HepG2 (cell line): ENCODE measurements around the gene C3orf18. TPM values are rescaled to one million over a fixed set of nuclear protein-coding genes. Genes with fewer than 3 reads are reported as not detected.

Experiments
- CBX2 ChIP-seq, 2 experiments: fragments of 200-600 bp in 1 of 2; sonication (generic); formaldehyde crosslinking in 1 of 2; IDR thresholded peaks; 2 replicates each; pipeline versions ENCODE4 v1.7.0 to v1.8.1; 2018 to 2022; ENCODE audit warnings: low read depth in 2 of 2, low read length in 1 of 2, mild to moderate bottlenecking in 1 of 2, missing genetic modification reagents in 1 of 2
- ESRRA ChIP-seq: sonication (generic); formaldehyde crosslinking; IDR thresholded peaks from 2 replicates; pipeline ENCODE4 v1.5.1; 2020; ENCODE audit warnings: mild to moderate bottlenecking, low read depth, missing genetic modification reagents
- PAX8 ChIP-seq: sonication (generic); formaldehyde crosslinking; IDR thresholded peaks from 2 replicates; pipeline ENCODE4 v1.8.0; 2022; ENCODE audit warnings: mild to moderate bottlenecking, missing genetic modification reagents, borderline replicate concordance
- PCBP2 ChIP-seq: fragments of 200-400 bp; formaldehyde crosslinking; optimal IDR thresholded peaks from 2 replicates; pipeline ENCODE3; 2018; ENCODE audit warnings: low read length, low read depth; ENCODE audit not compliant: poor library complexity, severe bottlenecking
- PPARG ChIP-seq: conservative IDR thresholded peaks from 2 replicates; pipeline ENCODE4 v1.6.1; 2016; ENCODE audit warnings: missing biosample characterization, missing genetic modification reagents
- SP5 ChIP-seq: IDR thresholded peaks from 2 replicates; pipeline ENCODE4 v1.6.1; 2016; ENCODE audit warnings: low read depth, borderline replicate concordance
- THAP11 ChIP-seq: IDR thresholded peaks from 2 replicates; pipeline ENCODE4 v1.6.1; 2016; ENCODE audit warnings: missing biosample characterization, missing genetic modification reagents
- XRCC5 ChIP-seq: fragments of 200-400 bp; formaldehyde crosslinking; optimal IDR thresholded peaks from 2 replicates; pipeline ENCODE3; 2017; ENCODE audit warnings: mild to moderate bottlenecking, low read length
- ZMYM2 ChIP-seq: sonication (generic); formaldehyde crosslinking; IDR thresholded peaks from 2 replicates; pipeline ENCODE4 v1.8.0; 2022; ENCODE audit warnings: mild to moderate bottlenecking, missing genetic modification reagents
- ZNF235 ChIP-seq: sonication (generic); formaldehyde crosslinking; IDR thresholded peaks from 2 replicates; pipeline ENCODE4 v1.8.1; 2023; ENCODE audit warnings: mild to moderate bottlenecking, missing genetic modification reagents, borderline replicate concordance
- ZNF441 ChIP-seq: sonication (generic); formaldehyde crosslinking; IDR thresholded peaks from 2 replicates; pipeline ENCODE4 v1.7.0; 2021; ENCODE audit warnings: missing genetic modification reagents, borderline replicate concordance
- ZNF660 ChIP-seq: sonication (generic); formaldehyde crosslinking; IDR thresholded peaks from 2 replicates; pipeline ENCODE4 v1.5.1; 2020; ENCODE audit warnings: mild to moderate bottlenecking, low read depth, missing genetic modification reagents, borderline replicate concordance
- ZNF747 ChIP-seq: sonication (generic); formaldehyde crosslinking; IDR thresholded peaks from 2 replicates; pipeline ENCODE4 v1.8.1; 2023; ENCODE audit warnings: missing genetic modification reagents, mild to moderate bottlenecking, borderline replicate concordance
- polyA plus RNA-seq, 8 experiments: library from polyadenylated mRNA; depleted of rRNA in 3 of 8; stranded (reverse) in 7 of 8; unstranded in 1 of 8; fragments of >200 nt; fragmentation: Illumina TruSeq in 4 of 8; extraction: Trizol in 4 of 8; gene quantifications; 2 replicates each; pipeline versions ENCODE4 v1.2.1 to v1.2.3, GENCODE V29; 2011 to 2016; ENCODE audit warnings: low read depth in 4 of 8, missing spikeins in 1 of 8, mixed read lengths in 1 of 8; ENCODE audit not compliant: insufficient read depth in 1 of 8
- total RNA-seq, 5 experiments: library from RNA; depleted of rRNA; stranded (reverse); fragments of >200 nt; fragmentation: Illumina TruSeq; extraction: Trizol; gene quantifications; 2 replicates each; pipeline ENCODE4 v1.2.3, GENCODE V29; 2016; ENCODE audit warnings: low read depth in 1 of 5
- TF ChIP-seq, protein P1 (sequence below): sonication (generic); formaldehyde crosslinking; IDR thresholded peaks from 2 replicates; pipeline ENCODE4 v1.4.0; 2020; ENCODE audit warnings: missing genetic modification reagents
- TF ChIP-seq, protein P2 (sequence below): sonication (generic); formaldehyde crosslinking; IDR thresholded peaks from one replicate; pipeline ENCODE4 v1.5.1; 2020; ENCODE audit warnings: mild to moderate bottlenecking, missing genetic modification reagents; ENCODE audit errors: not compliant biosample characterization
- TF ChIP-seq, protein P3 (sequence below): sonication (generic); formaldehyde crosslinking; IDR thresholded peaks from 2 replicates; pipeline ENCODE4 v1.4.0; 2020; ENCODE audit warnings: missing genetic modification reagents

C3orf18 gene
- total and polyA plus RNA-seq, 2 of the 13 experiments (the other 11 are each of a cell fraction or from before 2014, with no cell fraction given) = 1.6 to 4.8 TPM

DNA sequence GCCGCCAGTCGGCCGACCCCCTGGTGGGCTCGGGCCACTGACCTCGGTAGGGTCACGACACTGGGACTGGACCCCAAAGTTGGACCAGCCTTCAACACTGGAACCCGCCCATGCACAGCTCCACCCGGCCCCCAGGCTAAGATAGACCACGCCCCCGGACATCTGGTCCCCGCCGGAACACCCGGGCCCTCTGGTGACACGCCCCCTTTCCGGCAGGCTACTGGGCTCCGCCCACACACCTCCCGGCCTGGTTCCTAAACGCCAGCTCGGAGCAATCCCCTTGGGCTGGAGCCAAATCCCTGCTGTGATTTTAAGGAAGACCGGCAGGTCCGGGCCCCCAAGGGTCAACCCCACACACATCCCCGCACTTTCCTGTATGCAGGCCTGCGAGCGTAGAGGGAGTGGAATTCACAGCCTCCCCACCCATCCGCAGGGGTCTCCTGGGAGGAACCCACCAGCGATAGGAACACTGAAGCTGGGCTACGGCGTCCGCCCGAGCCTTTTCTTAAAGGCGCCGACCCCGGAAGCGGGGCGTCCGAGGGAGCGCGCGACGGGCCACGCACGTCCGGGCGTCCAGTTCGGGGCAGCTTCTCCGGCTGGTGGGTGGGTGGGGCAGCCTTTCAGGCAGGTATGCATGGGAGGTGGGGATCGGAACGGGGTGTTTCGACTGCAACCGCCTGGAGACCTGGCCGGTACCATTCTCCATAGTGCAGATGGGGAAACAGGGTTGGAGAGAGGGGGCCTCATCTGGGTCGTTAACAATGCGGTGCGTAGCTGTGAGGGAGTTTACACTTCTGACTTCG lies 1.6 kb upstream of the C3orf18 start, which contains the start of gene HEMK1 (continued):
- TF ChIP-seq, protein P1, sequence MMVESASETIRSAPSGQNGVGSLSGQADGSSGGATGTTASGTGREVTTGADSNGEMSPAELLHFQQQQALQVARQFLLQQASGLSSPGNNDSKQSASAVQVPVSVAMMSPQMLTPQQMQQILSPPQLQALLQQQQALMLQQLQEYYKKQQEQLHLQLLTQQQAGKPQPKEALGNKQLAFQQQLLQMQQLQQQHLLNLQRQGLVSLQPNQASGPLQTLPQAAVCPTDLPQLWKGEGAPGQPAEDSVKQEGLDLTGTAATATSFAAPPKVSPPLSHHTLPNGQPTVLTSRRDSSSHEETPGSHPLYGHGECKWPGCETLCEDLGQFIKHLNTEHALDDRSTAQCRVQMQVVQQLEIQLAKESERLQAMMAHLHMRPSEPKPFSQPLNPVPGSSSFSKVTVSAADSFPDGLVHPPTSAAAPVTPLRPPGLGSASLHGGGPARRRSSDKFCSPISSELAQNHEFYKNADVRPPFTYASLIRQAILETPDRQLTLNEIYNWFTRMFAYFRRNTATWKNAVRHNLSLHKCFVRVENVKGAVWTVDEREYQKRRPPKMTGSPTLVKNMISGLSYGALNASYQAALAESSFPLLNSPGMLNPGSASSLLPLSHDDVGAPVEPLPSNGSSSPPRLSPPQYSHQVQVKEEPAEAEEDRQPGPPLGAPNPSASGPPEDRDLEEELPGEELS (CRISPR knock-in tag) = 0 out of 2 replicates have a peak, but pooled peaks have one; percentile 38
- no peak for TF ChIP-seq ZMYM2
- 0 out of 2 replicates have a peak, but pooled peaks have one; percentile 85 for TF ChIP-seq PAX8 (CRISPR knock-in tag)
- TF ChIP-seq ZNF660 = no peak
- no peak for TF ChIP-seq PCBP2
- TF ChIP-seq ZNF235 (CRISPR knock-in tag) = no peak
- TF ChIP-seq SP5 (CRISPR knock-in tag) = peak; percentile 62; the same call in 1 of the 2 replicates
- no peak for TF ChIP-seq ZNF441 (CRISPR knock-in tag)
- 0 out of 2 replicates have a peak, but pooled peaks have one; percentile 17 for TF ChIP-seq PPARG
- peak; percentile 96 for TF ChIP-seq THAP11
- no peak for TF ChIP-seq ZNF747 (CRISPR knock-in tag)
- no peak for TF ChIP-seq CBX2 (IDR thresholded peaks at IDR 0.05; ENCODE audit: low read depth, low read length)
- TF ChIP-seq CBX2 (CRISPR knock-in tag; IDR thresholded peaks at IDR 0.05; ENCODE audit: low read depth) = no peak
- peak; percentile 97 for TF ChIP-seq XRCC5
- TF ChIP-seq, protein P2, sequence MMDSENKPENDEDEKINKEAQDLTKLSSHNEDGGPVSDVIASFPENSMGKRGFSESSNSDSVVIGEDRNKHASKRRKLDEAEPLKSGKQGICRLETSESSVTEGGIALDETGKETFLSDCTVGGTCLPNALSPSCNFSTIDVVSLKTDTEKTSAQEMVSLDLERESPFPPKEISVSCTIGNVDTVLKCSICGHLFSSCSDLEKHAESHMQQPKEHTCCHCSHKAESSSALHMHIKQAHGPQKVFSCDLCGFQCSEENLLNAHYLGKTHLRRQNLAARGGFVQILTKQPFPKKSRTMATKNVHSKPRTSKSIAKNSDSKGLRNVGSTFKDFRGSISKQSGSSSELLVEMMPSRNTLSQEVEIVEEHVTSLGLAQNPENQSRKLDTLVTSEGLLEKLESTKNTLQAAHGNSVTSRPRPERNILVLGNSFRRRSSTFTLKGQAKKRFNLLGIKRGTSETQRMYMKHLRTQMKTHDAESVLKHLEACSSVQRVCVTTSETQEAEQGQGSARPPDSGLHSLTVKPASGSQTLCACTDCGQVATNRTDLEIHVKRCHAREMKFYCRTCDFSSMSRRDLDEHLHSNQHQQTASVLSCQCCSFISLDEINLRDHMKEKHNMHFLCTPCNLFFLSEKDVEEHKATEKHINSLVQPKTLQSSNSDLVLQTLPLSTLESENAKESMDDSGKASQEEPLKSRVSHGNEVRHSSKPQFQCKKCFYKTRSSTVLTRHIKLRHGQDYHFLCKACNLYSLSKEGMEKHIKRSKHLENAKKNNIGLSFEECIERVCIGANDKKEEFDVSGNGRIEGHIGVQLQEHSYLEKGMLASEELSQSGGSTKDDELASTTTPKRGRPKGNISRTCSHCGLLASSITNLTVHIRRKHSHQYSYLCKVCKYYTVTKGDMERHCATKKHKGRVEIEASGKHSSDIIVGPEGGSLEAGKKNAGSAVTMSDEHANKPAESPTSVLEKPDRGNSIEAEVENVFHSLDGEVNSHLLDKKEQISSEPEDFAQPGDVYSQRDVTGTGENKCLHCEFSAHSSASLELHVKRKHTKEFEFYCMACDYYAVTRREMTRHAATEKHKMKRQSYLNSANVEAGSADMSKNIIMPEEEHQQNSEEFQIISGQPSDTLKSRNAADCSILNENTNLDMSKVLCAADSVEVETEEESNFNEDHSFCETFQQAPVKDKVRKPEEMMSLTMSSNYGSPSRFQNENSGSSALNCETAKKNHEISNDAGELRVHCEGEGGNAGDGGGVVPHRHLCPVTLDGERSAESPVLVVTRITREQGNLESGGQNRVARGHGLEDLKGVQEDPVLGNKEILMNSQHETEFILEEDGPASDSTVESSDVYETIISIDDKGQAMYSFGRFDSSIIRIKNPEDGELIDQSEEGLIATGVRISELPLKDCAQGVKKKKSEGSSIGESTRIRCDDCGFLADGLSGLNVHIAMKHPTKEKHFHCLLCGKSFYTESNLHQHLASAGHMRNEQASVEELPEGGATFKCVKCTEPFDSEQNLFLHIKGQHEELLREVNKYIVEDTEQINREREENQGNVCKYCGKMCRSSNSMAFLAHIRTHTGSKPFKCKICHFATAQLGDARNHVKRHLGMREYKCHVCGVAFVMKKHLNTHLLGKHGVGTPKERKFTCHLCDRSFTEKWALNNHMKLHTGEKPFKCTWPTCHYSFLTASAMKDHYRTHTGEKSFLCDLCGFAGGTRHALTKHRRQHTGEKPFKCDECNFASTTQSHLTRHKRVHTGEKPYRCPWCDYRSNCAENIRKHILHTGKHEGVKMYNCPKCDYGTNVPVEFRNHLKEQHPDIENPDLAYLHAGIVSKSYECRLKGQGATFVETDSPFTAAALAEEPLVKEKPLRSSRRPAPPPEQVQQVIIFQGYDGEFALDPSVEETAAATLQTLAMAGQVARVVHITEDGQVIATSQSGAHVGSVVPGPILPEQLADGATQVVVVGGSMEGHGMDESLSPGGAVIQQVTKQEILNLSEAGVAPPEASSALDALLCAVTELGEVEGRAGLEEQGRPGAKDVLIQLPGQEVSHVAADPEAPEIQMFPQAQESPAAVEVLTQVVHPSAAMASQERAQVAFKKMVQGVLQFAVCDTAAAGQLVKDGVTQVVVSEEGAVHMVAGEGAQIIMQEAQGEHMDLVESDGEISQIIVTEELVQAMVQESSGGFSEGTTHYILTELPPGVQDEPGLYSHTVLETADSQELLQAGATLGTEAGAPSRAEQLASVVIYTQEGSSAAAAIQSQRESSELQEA (CRISPR knock-in tag) = peak; percentile 29
- TF ChIP-seq ESRRA (CRISPR knock-in tag) = no peak; the same call in 1 of the 2 replicates
- TF ChIP-seq, protein P3, sequence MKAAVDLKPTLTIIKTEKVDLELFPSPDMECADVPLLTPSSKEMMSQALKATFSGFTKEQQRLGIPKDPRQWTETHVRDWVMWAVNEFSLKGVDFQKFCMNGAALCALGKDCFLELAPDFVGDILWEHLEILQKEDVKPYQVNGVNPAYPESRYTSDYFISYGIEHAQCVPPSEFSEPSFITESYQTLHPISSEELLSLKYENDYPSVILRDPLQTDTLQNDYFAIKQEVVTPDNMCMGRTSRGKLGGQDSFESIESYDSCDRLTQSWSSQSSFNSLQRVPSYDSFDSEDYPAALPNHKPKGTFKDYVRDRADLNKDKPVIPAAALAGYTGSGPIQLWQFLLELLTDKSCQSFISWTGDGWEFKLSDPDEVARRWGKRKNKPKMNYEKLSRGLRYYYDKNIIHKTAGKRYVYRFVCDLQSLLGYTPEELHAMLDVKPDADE (CRISPR knock-in tag) = no peak
